IPS-11a (cell line): ENCODE results near the gene IQCN.
A peak's percentile ranks its signal among the peaks of the same experiment; 100 is the strongest.

Experiments used
- H3K4me3 ChIP-seq: one replicate; pipeline ENCODE4 v1.5.1; 2013; ENCODE audit warnings: low read depth, low read length, control low read depth

Gene IQCN, protein sequence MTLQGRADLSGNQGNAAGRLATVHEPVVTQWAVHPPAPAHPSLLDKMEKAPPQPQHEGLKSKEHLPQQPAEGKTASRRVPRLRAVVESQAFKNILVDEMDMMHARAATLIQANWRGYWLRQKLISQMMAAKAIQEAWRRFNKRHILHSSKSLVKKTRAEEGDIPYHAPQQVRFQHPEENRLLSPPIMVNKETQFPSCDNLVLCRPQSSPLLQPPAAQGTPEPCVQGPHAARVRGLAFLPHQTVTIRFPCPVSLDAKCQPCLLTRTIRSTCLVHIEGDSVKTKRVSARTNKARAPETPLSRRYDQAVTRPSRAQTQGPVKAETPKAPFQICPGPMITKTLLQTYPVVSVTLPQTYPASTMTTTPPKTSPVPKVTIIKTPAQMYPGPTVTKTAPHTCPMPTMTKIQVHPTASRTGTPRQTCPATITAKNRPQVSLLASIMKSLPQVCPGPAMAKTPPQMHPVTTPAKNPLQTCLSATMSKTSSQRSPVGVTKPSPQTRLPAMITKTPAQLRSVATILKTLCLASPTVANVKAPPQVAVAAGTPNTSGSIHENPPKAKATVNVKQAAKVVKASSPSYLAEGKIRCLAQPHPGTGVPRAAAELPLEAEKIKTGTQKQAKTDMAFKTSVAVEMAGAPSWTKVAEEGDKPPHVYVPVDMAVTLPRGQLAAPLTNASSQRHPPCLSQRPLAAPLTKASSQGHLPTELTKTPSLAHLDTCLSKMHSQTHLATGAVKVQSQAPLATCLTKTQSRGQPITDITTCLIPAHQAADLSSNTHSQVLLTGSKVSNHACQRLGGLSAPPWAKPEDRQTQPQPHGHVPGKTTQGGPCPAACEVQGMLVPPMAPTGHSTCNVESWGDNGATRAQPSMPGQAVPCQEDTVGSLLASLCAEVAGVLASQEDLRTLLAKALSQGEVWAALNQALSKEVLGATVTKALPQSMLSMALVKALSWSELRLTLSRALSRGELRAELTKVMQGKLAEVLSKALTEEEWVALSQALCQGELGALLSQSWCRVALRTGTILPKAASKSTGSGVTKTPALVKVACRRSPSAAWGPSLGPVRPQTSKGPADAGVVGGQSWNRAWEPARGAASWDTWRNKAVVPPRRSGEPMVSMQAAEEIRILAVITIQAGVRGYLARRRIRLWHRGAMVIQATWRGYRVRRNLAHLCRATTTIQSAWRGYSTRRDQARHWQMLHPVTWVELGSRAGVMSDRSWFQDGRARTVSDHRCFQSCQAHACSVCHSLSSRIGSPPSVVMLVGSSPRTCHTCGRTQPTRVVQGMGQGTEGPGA (N-terminal part only)

DNA sequence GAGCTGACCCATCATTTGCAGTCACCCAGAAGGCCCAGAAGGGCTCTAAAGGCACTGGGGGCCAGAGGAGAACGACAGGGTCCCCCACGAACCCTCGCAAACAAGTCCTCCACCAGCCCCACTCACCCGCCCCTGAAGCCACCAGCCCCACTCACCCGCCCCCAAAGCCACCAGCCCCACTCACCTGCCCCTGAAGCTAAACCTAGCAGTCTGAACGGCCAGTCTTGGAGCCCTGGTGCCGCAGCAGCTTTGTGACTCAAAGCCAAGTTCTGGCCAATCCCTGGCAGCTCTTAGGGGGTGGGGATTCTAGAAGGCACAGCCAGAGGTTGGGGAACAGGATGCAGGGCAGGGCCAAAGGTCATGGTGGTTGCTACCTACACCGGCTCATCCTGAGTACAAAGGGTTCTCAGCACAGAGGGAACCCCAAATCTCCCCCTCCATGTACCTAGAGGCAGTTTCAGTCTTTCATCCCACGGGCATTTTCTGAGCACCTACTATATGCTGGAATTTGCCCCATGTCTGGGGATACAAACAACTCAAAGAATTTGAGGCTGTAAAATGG is at the start of gene IQCN:
TSS of gene IQCN (minus strand) at position 234 of the 562 bp plus-strand sequence. CDS start 4,974 bp downstream, outside the sequence.
- H3K4me3 ChIP-seq: no peak within 1 kb of the TSS

DNA sequence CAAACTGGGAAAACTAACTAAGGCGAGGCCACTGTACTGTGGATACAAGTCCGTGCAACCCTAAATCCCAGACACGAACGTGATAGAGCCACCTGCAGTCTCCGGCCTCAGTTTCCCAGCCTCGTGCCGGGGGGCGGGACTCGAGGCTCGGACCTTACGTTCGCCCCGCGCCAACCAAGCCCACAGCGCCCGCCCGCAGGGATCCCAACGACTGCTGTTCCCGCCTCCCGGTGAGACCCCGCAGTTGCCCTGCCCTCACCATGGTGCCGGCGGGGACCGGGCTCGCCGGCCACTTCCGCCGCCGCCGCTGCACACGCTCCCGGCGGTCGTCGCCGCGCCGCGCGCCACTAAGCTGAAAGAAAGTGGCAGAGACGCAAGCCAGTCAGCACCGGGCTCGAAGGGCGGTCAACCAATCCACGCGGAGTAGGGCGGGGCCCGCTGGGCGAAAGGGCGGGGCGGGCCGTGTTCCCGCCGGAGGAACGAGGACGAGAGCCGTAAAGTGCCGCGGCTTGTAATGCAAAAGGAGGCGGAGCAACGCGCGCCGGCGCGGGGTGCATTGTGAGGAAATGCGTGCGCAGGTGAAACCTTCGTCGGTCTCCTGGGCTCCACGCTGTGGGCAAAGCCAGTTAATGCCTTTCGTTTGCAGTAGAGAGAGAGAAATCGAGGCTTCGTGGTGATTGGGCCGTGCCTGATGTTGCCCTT is 48.7 kb upstream of the IQCN start, which contains the start of gene LSM4:
TSS of gene LSM4 (minus strand) at position 318 of the 702 bp plus-strand sequence. CDS start at position 262, 56 bp downstream.
- H3K4me3 ChIP-seq: peak within 1 kb of the TSS; percentile 77

GRCh38 chr19:18322318-18322758 is 48.1 kb upstream of the IQCN start:
- peak overlapping the region; percentile 77 for H3K4me3 ChIP-seq

DNA sequence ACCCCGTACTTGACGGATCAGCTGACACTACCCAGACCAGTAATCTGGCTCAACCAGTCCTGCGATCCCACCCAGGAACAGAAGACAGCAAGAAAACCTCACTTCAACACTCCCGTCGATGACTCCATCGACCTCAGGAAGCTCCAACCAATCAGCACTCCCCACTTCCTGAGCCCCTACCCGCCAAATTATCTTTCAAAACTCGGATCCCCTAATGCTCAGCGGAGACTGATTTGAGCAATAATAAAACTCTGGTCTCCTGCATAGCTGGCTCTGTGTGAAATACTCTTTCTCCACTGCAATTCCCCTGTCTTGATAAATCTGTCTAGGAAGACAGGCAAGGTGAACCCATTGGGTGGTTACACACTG is 47.5 kb upstream of the IQCN start:
- H3K4me3 ChIP-seq: peak overlapping the region; percentile 77

DNA sequence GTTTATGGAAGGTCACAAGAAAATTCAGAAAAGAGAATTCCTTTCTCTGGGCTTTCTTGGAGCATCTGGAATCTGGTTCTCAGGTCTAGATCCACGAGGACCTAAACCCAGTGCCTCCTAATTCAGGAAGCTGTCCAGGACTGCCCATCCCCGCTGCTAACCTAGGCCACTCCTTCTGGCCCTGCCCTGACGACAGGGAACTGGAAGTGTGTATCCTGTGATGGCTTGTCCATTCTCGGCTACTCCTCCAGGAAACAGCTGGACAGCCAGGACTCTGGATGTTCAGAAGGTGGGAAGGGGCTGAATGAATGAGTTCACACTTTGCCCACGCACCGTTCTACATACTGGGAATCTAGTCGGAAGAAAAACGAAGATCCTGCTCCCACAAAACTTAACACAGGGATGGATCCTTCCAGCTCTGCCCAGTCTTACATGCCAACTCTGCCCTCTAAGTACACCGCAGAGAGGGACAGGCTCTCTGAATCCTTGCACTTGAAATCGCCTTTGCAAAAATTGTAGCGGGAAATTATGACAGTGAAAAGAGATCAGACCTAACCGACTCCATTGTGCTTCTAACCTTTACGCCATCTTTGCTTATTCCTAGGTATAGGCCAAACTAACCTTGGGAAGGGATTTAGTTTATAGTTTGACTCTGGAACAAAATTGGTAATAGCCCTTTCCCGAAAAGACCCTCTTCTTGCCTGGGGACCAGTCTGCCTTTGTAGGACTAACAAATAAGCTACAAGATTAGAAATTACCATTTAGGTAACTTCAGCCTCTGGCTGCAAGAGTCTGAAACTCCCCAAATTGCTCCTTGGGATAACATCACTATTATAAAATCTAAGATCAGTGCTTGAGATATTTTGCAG is 46.8 kb upstream of the IQCN start:
- H3K4me3 ChIP-seq: no peak overlapping the region

GRCh38 chr19:18319591-18320135 is 45.4 kb upstream of the IQCN start:
- no peak overlapping the region for H3K4me3 ChIP-seq

- no peak overlapping the region for H3K4me3 ChIP-seq
These were observed 43.9 kb upstream of the IQCN start for GRCh38 chr19:18317961-18318800.

GRCh38 chr19:18313398-18313797 is 39.1 kb upstream of the IQCN start:
- no peak overlapping the region for H3K4me3 ChIP-seq

- no peak overlapping the region for H3K4me3 ChIP-seq
These were observed 37.9 kb upstream of the IQCN start for GRCh38 chr19:18312092-18312534.

GRCh38 chr19:18311502-18312091 is 37.3 kb upstream of the IQCN start:
- no peak overlapping the region for H3K4me3 ChIP-seq

DNA sequence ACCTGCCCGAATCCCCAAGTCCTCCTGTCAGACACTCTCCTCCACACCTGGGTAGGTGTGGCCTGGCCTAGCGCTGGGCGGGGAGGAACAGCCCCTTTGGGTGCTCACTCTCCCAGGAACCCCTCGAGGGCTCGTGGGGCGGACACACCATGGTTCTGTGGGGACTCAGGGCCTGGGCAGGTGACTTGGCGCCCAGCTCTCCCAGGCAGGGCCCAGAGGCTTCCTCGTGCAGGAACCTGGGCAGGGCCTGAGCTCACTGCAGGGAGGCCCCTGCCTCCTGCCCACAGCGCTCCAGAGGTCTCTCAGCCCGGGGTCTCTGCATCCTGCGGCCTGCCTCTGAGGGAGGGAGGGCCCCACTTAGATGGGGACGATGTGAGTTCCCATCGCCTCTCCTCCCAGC is 36.7 kb upstream of the IQCN start:
- H3K4me3 ChIP-seq: no peak overlapping the region

- H3K4me3 ChIP-seq: no peak overlapping the region
These were observed 36.1 kb upstream of the IQCN start for GRCh38 chr19:18310118-18310909.

DNA sequence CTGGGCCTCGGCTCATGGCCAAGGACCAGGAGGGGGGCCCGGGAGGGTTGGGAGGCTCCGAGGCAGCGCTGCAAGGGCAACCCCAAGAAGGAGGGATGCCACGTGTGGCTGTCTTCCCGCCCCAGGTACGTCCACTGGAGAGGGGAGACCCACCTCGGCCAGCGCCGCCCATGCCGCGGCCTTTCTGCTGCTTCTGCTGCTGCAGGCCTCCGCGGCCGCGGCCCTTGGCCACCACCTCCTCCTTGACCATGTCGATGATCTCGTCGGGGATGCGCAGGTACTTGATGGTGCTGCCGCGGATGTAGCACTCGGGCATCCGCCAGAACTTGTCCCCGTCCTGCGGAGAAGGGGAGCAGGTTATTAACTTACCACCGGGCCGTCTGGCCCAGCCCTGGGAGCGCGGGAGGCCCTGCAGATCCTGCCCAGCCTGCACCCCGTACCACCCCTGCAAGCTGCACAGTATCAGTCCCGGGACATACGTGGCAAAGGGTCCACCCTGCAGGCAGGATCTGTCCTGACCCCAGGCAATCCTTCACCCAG is 35.3 kb upstream of the IQCN start:
- no peak overlapping the region for H3K4me3 ChIP-seq

GRCh38 chr19:18308948-18309325 is 34.7 kb upstream of the IQCN start:
- no peak overlapping the region for H3K4me3 ChIP-seq

- no peak overlapping the region for H3K4me3 ChIP-seq
These were observed 34.0 kb upstream of the IQCN start for GRCh38 chr19:18308051-18308947.
